Brain microvascular endothelial cell (primary cell): ENCODE results near the gene PTTG1.

Experiments
- DNase-seq: peaks from one replicate; pipeline ENCODE4 v3.0.0-alpha.2; 2020
- H3K27ac ChIP-seq: fragments of 250-450 bp; sonication (Bioruptor Pico); 2 replicates; pipeline ENCODE4 v1.5.1; 2020; ENCODE audit warnings: mild to moderate bottlenecking, moderate library complexity
- H3K27me3 ChIP-seq: fragments of 250-450 bp; sonication (Bioruptor Pico); replicated peaks from 2 replicates; pipeline ENCODE4 v1.5.1; 2020; ENCODE audit warnings: mild to moderate bottlenecking
- H3K36me3 ChIP-seq: fragments of 250-450 bp; sonication (Bioruptor Pico); replicated peaks from 2 replicates; pipeline ENCODE4 v1.5.1; 2020; ENCODE audit warnings: mild to moderate bottlenecking
- H3K4me3 ChIP-seq: 2 replicates; pipeline ENCODE4 v1.5.1; 2011; ENCODE audit warnings: low read depth, mild to moderate bottlenecking, control low read depth, low read length, moderate library complexity
- in situ Hi-C: cut with HindIII; loops from 2 replicates; pipeline ENCODE4 v1.10.0; 2017; ENCODE audit warnings: low sequenced_read_pairs, low pct_ligation_motif_present
- TF ChIP-seq, protein P1 (sequence below): IDR thresholded peaks from 2 replicates; pipeline ENCODE4 v1.5.1; 2011; ENCODE audit warnings: low read depth, mild to moderate bottlenecking, moderate library complexity, low read length, control low read depth, inconsistent platforms; ENCODE audit errors: missing control alignments

PTTG1 gene

DNA sequence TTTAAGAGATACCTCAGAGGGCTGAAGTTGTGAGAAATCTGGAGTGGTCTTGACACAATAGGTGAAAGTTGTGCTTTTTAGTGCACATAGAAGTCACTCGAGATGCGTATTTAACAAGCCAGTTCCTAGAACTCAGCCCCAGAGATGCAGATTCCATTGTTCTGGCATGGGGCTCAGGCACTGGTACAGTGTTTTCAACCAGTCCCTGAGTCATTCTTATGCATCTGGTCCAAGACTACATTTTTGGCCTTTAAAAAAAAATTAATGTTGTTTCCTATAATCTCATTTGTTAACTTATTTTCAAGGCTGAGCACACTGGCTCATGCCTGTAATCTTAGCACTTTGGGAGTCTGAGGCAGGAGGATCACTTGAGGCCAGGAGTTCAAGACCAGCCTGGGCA, 29.6 kb downstream of the PTTG1 start:
- Histone ChIP-seq H3K4me3 (no peak overlapping the region), H3K27ac (no peak overlapping the region), H3K27me3 (no peaks in the 10 kb centered on the region), H3K36me3 (no peaks in the 10 kb centered on the region)
- TF ChIP-seq, protein P1, sequence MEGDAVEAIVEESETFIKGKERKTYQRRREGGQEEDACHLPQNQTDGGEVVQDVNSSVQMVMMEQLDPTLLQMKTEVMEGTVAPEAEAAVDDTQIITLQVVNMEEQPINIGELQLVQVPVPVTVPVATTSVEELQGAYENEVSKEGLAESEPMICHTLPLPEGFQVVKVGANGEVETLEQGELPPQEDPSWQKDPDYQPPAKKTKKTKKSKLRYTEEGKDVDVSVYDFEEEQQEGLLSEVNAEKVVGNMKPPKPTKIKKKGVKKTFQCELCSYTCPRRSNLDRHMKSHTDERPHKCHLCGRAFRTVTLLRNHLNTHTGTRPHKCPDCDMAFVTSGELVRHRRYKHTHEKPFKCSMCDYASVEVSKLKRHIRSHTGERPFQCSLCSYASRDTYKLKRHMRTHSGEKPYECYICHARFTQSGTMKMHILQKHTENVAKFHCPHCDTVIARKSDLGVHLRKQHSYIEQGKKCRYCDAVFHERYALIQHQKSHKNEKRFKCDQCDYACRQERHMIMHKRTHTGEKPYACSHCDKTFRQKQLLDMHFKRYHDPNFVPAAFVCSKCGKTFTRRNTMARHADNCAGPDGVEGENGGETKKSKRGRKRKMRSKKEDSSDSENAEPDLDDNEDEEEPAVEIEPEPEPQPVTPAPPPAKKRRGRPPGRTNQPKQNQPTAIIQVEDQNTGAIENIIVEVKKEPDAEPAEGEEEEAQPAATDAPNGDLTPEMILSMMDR, result no peak
- no peak for DNase-seq
- in situ Hi-C loops, result no loop called here

DNA sequence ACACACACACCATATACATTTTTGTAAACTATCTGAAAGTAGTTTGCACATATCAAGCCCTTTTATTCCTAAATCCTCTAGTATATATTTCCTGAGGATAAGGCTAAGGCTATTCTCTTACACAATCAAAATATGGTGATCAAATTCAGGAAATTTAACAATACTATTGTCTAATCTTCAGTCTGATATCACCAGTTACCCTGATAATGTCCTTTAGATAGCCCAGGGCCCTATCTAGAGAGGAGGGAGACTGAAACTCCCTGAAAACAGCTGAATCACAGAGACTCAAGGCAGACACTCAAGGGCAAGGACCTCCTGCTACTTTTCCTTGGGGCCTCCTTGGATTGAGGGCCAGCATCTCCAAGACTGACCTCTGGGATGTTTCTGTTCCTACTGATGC, 30.4 kb downstream of the PTTG1 start:
- Histone ChIP-seq H3K27ac (no peak overlapping the region), H3K36me3 (no peaks in the 10 kb centered on the region), H3K27me3 (no peaks in the 10 kb centered on the region), H3K4me3 (no peak overlapping the region)
- in situ Hi-C loops, result no loop called here
- DNase-seq, result no peak
- TF ChIP-seq, protein P1, result no peak

DNA sequence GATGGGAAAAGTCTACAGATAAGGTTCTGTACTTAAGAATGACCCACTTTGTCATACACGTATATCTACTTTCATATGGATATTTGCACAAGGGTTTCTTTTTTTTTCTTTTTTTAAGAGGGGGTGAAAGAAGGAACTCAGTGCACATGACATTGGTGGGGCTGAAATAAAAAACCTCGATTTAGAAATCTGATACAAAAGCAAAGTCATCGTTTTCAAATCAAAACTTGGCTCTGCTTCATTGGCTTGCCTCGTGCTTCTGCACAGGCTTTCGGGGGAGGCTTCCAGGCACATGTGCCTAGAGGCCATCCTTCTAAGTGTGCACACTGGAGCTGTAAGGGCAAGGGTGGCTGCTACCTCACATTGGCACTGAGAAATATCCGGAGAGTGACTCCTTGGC, 31.1 kb downstream of the PTTG1 start:
- TF ChIP-seq, protein P1, result no peak
- H3K27ac ChIP-seq, result no peak overlapping the region
- in situ Hi-C loops, result no loop called here

DNA sequence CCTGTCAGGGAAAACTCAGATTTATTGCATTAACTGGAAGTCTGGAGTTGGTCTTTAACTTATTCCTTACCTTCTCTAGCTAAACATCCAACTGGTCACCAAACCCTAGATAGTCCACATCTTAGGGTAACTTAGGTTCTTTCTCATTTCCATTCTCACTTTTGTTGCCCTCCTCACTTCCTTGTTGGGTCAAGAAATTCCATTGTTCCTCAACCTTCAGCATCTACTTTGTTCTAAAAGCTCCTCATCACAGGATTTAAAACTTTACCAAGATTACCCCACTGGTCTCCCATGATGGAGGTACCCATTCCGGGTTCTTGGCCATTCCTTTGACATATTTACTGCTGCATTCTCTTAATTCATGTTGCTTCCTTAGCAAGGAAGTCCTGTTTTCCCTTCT, 32.1 kb downstream of the PTTG1 start:
- H3K27me3 ChIP-seq, result no peaks in the 10 kb centered on the region
- no peaks in the 10 kb centered on the region for H3K36me3 ChIP-seq
- in situ Hi-C loops, result no loop called here
- TF ChIP-seq, protein P1, result no peak
- no peak overlapping the region for H3K4me3 ChIP-seq
- no peak overlapping the region for H3K27ac ChIP-seq
- no peak for DNase-seq

More for the DNA sequence above, 31.1 kb downstream of the PTTG1 start:
- Histone ChIP-seq H3K36me3 (no peaks in the 10 kb centered on the region), H3K27me3 (no peaks in the 10 kb centered on the region), H3K4me3 (no peak overlapping the region)
- no peak for DNase-seq

DNA sequence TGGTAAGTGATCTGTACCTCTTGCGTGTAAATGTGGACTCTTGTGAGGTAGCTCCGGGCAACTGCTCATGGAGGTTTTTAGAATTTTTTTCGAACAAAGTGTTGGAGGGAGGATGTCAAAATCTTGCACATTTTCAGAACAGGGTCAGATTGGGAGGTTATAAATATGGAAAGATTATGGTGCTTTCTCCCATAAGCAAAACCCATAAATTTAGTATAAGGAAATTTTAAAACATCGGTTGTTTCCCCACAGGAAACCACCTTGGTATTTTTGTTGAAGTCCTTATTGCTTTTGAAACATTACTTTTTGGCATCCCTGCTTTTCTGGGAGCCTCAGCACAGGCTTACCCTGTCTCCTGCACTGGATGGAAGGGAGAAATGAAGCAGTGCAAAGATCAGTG, 33.9 kb downstream of the PTTG1 start:
- no peak overlapping the region for H3K27ac ChIP-seq
- in situ Hi-C loops, result no loop called here
- TF ChIP-seq, protein P1, result no peak
- H3K27me3 ChIP-seq, result no peaks in the 10 kb centered on the region
- DNase-seq, result no peak
- no peaks in the 10 kb centered on the region for H3K36me3 ChIP-seq
- H3K4me3 ChIP-seq, result no peak overlapping the region

DNA sequence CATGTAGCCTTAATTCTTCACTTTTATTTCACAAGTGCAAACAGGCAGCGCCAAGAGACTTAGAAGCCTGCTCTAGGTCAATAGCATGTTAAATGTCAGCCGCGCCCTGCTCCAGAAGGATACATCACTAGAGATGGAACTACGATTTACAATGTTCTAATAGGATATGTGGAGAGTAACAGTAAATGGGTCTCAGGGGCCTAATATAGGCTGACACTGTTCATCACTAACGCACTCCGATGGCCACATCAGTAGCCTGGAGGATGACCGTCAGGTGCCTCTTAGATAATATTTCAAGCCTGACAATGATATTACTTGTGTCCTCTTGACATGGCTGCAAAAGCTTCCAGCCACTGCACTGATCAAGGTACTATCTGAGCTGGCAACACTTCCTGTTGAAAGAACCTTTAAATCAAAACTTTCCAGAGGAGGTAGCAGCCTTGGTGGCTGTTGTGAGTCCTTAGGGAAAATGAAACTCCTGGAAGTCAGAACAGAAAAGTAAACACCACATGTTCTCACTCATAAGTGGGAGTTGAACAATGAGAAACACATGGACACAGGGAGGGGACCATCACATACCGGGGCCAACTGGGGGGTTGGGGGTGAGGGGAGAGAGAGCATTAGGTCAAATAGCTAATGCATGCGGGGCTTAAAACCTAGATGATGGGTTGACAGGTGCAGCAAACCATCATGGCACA, 35.0 kb downstream of the PTTG1 start:
- H3K36me3 ChIP-seq, result no peaks in the 10 kb centered on the region
- H3K4me3 ChIP-seq, result no peak overlapping the region
- H3K27me3 ChIP-seq, result no peaks in the 10 kb centered on the region
- TF ChIP-seq, protein P1, result no peak
- no peak overlapping the region for H3K27ac ChIP-seq
- in situ Hi-C loops, result no loop called here
- no peak for DNase-seq
